Measurements from ENCODE around the gene ZBTB40. TPM values are rescaled to one million over a fixed set of nuclear protein-coding genes. Genes with fewer than 3 reads are reported as not detected.

Gene ZBTB40
- total RNA-seq, 1 donor from 2014 or later = 14.9 TPM

DNA sequence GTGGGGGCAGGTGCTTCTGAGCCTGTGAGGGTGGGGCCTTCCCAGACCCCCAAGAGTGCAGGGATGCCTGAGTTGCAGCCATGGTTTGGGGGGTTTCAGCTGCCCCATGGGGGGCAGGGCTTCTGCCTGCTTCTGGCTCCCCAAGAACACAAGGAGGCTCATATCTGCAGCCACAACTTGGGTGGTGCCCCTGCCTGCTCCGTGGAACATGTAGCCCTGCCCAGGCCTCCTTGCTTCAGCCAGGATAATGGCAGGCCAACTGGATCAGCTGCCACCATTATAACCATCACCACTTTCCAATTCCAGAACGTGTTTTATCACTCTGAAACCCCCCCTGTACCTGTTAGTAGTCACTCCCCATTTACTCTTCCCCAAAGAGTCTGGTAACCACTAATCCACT, 14.0 kb downstream of the ZBTB40 start:
- H3K36me3 Mint-ChIP-seq = no peaks in the 10 kb centered on the region
- H3K27me3 Mint-ChIP-seq (ENCODE audit: insufficient read depth, low read depth) = no peaks in the 10 kb centered on the region

DNA sequence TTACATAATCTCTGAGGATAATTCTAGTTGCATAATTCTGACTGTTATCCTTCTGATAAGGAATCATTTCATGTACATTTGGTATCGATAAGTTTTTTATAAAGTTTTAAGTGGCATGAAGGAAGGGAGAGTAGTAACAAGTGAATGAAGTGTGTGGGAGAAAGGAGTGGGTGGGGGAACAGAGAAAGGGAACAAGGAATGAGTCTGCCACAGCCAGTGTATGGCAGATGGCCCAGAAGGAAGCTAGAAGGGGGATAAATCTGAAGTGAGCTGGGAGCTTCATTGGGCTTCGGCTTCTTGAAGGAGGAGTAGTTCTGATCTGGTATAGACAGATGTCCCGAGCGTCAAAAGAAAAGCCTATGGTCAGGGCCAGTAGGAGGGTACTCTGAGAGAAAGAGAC, 18.6 kb downstream of the ZBTB40 start:
- DNase-seq (ENCODE audit: low spot score) = no peak
- no peak overlapping the region for H3K4me3 Mint-ChIP-seq
- H3K27ac ChIP-seq = no peak overlapping the region
- H3K27me3 ChIP-seq = no peaks in the 10 kb centered on the region
- TF ChIP-seq EZH2 (IDR thresholded peaks at IDR 0.05) = no peak
- TF ChIP-seq, protein P1, sequence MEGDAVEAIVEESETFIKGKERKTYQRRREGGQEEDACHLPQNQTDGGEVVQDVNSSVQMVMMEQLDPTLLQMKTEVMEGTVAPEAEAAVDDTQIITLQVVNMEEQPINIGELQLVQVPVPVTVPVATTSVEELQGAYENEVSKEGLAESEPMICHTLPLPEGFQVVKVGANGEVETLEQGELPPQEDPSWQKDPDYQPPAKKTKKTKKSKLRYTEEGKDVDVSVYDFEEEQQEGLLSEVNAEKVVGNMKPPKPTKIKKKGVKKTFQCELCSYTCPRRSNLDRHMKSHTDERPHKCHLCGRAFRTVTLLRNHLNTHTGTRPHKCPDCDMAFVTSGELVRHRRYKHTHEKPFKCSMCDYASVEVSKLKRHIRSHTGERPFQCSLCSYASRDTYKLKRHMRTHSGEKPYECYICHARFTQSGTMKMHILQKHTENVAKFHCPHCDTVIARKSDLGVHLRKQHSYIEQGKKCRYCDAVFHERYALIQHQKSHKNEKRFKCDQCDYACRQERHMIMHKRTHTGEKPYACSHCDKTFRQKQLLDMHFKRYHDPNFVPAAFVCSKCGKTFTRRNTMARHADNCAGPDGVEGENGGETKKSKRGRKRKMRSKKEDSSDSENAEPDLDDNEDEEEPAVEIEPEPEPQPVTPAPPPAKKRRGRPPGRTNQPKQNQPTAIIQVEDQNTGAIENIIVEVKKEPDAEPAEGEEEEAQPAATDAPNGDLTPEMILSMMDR (IDR thresholded peaks at IDR 0.05) = no peak
- TF ChIP-seq EZH2phosphoT487 (IDR thresholded peaks at IDR 0.05) = no peak
- H4K20me1 ChIP-seq (ENCODE audit: low read depth) = peaks cover 11% of the 10 kb centered on the region
- no peak overlapping the region for H2AFZ ChIP-seq (replicated peaks)
- H3K27me3 Mint-ChIP-seq (ENCODE audit: insufficient read depth, low read depth) = no peaks in the 10 kb centered on the region
- no peak overlapping the region for H3K4me3 ChIP-seq
- no peaks in the 10 kb centered on the region for H3K4me1 ChIP-seq
- H3K9me3 Mint-ChIP-seq = no peaks in the 10 kb centered on the region
- no peak overlapping the region for H3K4me2 ChIP-seq
- no peak overlapping the region for H3K27ac Mint-ChIP-seq
- H3K9me3 ChIP-seq (ENCODE audit: low read depth) = no peaks in the 10 kb centered on the region
- H3K36me3 Mint-ChIP-seq = no peaks in the 10 kb centered on the region
- H3K79me2 ChIP-seq (ENCODE audit: low read depth) = peaks cover 25% of the 10 kb centered on the region
- H3K4me1 Mint-ChIP-seq = peaks cover 10% of the 10 kb centered on the region
- no peak overlapping the region for H3K9ac ChIP-seq
- H3K36me3 ChIP-seq = no peaks in the 10 kb centered on the region
- no peaks in the 10 kb centered on the region for H3F3A ChIP-seq (ENCODE audit: low read depth)

More for the DNA sequence above, 14.0 kb downstream of the ZBTB40 start:
- no peaks in the 10 kb centered on the region for H3K9me3 Mint-ChIP-seq
- H3K4me1 Mint-ChIP-seq = peaks cover 10% of the 10 kb centered on the region
- Histone ChIP-seq H2AFZ (replicated peaks) (no peak overlapping the region), H4K20me1 (ENCODE audit: low read depth) (peaks cover 15% of the 10 kb centered on the region), H3K27me3 (no peaks in the 10 kb centered on the region), H3K79me2 (ENCODE audit: low read depth) (peaks cover 11% of the 10 kb centered on the region), H3K36me3 (no peaks in the 10 kb centered on the region), H3K9me3 (ENCODE audit: low read depth) (no peaks in the 10 kb centered on the region), H3F3A (ENCODE audit: low read depth) (no peaks in the 10 kb centered on the region), H3K4me2 (no peak overlapping the region), H3K9ac (no peak overlapping the region), H3K4me1 (peaks cover 4% of the 10 kb centered on the region), H3K27ac (no peak overlapping the region), H3K4me3 (no peak overlapping the region)
- TF ChIP-seq, protein P1 (IDR thresholded peaks at IDR 0.05) = no peak
- no peak for TF ChIP-seq EZH2 (IDR thresholded peaks at IDR 0.05)
- TF ChIP-seq EZH2phosphoT487 (IDR thresholded peaks at IDR 0.05) = no peak
- DNase-seq (ENCODE audit: low spot score) = no peak
- H3K27ac Mint-ChIP-seq = no peak overlapping the region
- no peak overlapping the region for H3K4me3 Mint-ChIP-seq

DNA sequence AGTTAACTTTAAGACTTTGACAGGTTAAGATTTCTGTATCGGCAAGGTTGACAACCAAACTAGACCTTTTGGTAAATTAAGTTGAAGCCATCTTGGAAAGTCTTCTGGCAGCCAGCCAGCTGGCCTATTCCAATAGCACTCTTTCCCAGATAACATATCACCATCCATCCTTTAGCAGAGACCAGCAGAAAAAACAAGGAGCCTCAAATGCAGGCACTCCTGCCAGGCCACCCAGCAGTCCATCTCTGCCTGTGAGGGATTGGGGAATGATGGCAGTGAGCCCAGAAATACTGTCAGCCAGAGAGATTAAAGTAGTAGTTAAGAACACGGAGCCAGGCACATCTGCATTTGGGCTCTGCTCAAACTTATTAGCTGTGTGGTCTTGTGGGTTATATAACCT, 19.4 kb downstream of the ZBTB40 start:
- no peak overlapping the region for H3K4me3 ChIP-seq
- no peak overlapping the region for H3K27ac ChIP-seq
- no peaks in the 10 kb centered on the region for H3K9me3 Mint-ChIP-seq
- H3K27ac Mint-ChIP-seq = no peak overlapping the region
- peaks cover 18% of the 10 kb centered on the region for H3K79me2 ChIP-seq (ENCODE audit: low read depth)
- peaks cover 10% of the 10 kb centered on the region for H3K4me1 Mint-ChIP-seq
- H3K4me3 Mint-ChIP-seq = no peak overlapping the region
- peaks cover 11% of the 10 kb centered on the region for H4K20me1 ChIP-seq (ENCODE audit: low read depth)
- H3K27me3 ChIP-seq = no peaks in the 10 kb centered on the region
- DNase-seq (ENCODE audit: low spot score) = no peak
- H3K36me3 ChIP-seq = no peaks in the 10 kb centered on the region
- H3K36me3 Mint-ChIP-seq = no peaks in the 10 kb centered on the region
- H3K4me2 ChIP-seq = no peak overlapping the region
- H3K4me1 ChIP-seq = no peaks in the 10 kb centered on the region
- TF ChIP-seq, protein P1 (IDR thresholded peaks at IDR 0.05) = no peak
- TF ChIP-seq EZH2phosphoT487 (IDR thresholded peaks at IDR 0.05) = no peak
- no peak for TF ChIP-seq EZH2 (IDR thresholded peaks at IDR 0.05)
- H2AFZ ChIP-seq (replicated peaks) = no peak overlapping the region
- no peaks in the 10 kb centered on the region for H3K9me3 ChIP-seq (ENCODE audit: low read depth)
- no peaks in the 10 kb centered on the region for H3F3A ChIP-seq (ENCODE audit: low read depth)
- no peak overlapping the region for H3K9ac ChIP-seq
- H3K27me3 Mint-ChIP-seq (ENCODE audit: insufficient read depth, low read depth) = no peaks in the 10 kb centered on the region

All from neural progenitor cell (in vitro differentiated cells).